A673 (cell line): Measurements from ENCODE around the gene NBPF3.

Experiments used
- CTCF ChIP-seq: fragments of 300-800, 200-600 bp; sonication (generic); conservative IDR thresholded peaks from 2 replicates; pipeline ENCODE4 v1.5.1; 2017; ENCODE audit warnings: low read depth, mild to moderate bottlenecking, antibody characterized with exemption, low read length, moderate library complexity, mixed read lengths
- EZH2 ChIP-seq: fragments of 200-600 bp; sonication (generic); IDR thresholded peaks from 2 replicates; pipeline ENCODE4 v1.6.1; 2017; ENCODE audit warnings: borderline replicate concordance, low read depth, mild to moderate bottlenecking, mixed read lengths, antibody characterized with exemption, low read length; ENCODE audit not compliant: poor library complexity, severe bottlenecking

- no peak for TF ChIP-seq CTCF
- no peak for TF ChIP-seq EZH2
These were observed 10.0 kb downstream of the NBPF3 start for GRCh38 chr1:21449906-21450305.
